GM18909 (cell line): ENCODE results near the gene IMPA2.
"Not testable (repeated sequence)": the region's sequence is repeated elsewhere in the genome, so short reads cannot be mapped to it uniquely, and the experiment has no call there.

ENCODE experiments used
- ATAC-seq: cut with Tn5 transposase; IDR thresholded peaks from one replicate; pipeline ENCODE4 v1.9.1; 2021; ENCODE audit warnings: mild to moderate bottlenecking; ENCODE audit not compliant: unreplicated experiment, poor library complexity

IMPA2 gene

GRCh38 chr18:11960743-11961380, 20.4 kb upstream of the IMPA2 start:
- no peak for ATAC-seq

DNA sequence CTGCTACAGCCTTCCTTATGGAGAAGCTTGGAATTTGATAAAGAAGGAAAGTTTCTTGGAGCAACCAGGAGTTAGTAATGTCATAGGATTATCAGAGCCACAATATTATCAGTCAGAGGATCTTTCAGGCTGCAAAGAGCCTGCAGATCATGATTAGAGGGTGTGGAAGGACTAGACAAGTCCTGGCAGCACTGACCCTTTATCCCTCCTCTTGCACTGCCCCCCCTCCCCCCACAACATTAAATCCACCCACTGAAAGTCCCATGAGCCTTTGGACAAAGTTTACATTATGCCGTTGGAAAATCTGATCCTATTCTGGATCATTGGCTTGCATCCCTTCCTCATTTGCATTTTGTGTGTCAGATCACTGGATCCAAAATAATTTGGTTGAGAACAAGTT, 18.7 kb upstream of the IMPA2 start:
- ATAC-seq, result no peak

- ATAC-seq, result no peak
Measured at GRCh38 chr18:11963991-11964484, 17.3 kb upstream of the IMPA2 start.

DNA sequence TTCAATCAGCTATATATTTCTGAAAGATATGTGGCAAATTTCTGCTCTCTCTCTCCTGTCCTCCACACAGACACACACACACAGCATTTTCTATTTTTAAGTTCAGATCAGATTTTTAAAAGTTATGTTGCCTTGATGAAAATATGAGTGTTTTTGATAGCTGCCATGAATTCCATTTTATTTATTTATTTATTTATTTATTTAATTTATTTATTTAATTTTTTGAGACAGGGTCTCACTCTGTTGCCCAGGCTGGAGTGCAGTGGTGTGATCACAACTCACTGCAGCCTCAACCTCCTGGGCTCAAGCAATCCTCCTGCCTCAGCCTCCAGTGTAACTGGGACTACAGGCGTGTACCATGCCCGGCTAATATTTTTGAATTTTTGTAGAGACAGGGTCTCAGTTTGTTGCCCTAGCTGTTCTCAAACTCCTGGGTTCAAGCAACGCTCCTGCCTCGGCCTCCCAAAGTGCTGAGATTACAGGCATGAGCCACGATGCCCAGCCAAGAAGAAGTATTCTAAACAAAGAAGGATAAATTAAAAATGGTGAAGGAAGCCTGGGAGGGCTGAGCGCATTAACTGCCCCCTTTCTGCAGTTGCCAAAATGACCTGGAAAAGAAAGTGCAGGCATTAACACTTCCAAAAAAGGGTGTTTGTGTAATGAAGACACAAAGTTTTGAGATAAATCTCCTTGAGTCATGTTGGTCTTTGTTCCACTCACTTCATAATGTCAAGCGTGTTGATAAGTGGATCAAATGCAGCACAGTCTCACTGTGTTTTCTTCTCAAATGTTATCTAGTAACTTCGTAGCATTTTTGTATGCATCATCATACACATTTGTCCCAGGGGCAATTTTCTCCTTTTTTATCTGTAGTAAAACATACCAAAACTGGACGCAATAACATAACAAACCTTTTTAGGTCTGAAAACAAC, 11.1 kb upstream of the IMPA2 start:
- no peak for ATAC-seq

- not testable (repeated sequence) for ATAC-seq
Measured at GRCh38 chr18:11970836-11971226, 10.5 kb upstream of the IMPA2 start.

DNA sequence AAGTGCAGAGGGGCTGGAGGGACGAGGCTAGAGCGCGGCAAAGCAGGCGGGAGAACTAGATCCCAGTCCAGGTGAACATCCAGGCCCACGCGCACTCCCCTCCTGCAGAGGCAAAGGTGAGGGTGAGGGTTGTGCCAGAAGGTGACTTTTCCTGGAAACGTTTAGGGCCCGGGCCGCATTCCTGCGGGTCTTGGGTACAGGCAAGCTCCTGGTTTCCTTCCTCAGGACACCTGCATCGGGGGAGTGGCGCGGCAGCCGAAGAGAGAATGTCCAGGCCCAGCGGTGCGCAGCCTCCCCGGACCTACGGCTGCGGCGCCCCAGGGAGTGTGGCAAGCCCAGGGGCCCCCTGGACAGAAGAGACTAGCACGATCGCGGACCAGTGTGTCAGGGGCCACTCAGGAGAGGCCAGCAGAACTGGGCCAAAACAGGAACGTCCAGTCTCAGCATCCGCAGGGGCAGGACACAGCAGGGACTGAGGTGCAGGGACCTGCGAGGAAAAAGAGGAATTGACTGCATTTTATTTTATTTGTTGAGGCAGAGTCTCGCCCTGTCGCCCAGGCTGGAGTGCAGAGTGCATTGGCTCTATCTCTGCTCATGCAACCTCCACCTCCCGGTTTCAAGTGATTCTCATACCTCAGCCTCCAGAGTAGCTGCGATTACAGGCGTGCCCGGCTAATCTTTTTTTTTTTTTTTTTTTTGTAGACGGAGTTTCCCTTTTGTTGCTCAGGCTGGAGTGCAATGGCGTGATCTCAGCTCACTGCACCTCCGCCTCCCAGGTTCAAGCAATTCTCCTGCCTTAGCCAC, 8.7 kb upstream of the IMPA2 start:
- ATAC-seq, result no peak

GRCh38 chr18:11974741-11975325, 6.5 kb upstream of the IMPA2 start:
- no peak for ATAC-seq

DNA sequence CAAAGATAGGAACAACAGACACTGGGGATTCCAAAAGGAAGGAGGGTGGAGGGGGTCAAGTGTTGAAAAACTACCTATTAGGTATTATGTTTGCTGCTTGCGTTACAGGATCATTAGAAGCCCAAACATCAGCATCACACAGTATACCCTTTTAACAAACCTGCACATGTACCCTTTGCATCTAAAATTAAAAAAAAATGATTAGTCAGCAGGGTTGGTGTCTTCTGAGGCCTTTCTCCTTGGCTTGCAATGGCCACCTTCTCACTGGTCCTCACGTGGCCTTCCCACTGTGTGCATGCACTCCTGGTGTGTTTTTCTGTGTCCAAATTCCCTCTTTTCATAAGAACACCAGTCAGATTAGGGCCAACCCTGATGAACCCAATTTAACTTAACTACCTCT, 5.6 kb upstream of the IMPA2 start:
- no peak for ATAC-seq

GRCh38 chr18:11976315-11977152, 4.8 kb upstream of the IMPA2 start:
- ATAC-seq, result no peak

- ATAC-seq, result no peak
Measured at GRCh38 chr18:11977153-11977466, 4.2 kb upstream of the IMPA2 start.

GRCh38 chr18:11978956-11979355, 2.4 kb upstream of the IMPA2 start:
- ATAC-seq, result no peak

DNA sequence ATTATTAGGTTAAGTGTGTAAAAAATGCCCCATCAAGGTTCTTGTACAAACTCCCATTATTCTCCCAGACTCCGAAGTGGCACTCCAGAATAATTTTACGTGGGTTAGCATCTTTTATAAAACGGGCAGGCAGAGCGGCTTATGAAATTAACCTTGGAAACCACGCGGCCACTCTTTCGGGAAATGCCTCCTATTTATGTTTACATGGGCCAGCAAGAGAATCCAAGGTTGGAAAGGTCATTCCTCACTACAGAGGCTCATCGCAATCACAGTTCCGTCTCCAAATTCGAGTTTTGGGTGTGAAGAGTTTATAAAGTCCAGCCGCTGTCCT, 1.2 kb upstream of the IMPA2 start:
- ATAC-seq, result no peak

DNA sequence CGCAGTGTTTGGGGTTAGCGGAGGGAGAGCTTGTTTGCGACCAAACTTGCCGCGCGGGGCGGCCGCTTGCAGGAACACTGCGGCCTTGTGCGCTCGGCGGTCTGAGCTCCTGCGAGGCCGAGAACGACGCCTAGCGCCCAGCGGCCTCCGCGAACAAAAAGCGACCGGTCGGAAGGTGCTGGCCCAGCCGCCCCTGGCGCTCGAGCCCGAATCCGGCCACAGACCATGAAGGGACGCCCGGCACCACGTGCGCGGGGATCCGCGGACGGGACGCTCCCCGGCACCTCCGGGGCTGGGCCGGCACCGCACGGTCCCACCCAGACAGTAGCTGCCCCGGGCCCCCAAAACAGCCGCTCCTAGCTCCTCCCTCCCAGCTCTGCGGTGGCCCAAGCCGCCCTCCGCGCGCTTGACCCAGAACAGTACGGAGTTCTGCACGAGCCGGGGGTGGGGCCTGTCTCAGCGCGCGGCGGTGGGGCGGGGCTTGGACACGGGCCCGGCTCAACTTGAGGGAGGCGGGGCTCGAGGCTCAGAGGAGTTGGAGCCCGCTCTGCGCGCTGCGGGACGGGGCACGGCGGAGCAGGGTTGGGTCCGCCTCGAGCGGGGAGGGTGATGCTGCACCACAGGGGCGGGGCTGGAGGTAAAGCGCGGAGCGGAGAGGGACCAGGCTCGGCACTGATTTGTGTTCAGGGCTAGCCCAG, 664 bp upstream of the IMPA2 start:
- ATAC-seq, result peak; percentile 93

DNA sequence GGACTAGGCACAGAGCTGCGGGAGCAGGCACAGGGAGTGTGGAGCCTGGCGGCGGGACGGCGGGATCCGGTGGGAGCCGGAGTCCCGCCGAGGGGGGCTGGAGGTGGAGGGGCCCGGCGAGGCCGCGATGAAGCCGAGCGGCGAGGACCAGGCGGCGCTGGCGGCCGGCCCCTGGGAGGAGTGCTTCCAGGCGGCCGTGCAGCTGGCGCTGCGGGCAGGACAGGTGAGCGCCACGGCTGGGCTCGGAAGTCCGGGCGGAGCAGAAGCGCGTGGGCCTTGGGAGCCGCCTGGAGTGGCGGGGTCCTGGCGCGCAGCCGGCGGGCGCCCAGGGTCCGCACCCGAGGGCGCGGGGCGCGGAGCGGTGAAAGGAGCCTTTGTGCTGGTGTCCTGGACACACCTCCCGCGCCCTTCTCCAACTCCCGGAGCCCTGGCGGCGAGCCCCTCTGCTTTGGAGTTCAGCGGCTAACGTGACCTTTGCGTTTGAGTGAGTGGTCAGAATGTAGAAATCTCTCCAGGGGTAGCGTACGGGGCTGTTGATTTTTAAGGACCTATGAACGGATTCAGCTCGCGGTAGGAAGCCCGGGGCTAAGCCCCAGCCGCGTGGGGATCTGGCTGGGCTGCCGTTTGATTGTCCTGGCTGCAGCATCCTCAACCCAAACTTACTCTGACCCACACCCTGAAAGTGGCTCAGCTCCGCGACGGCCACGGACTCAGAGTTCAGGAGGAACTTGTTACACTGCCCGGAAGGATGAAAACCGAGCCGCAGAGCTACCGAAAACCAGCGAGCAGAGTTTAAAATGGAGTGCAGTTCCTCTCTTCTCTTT, 448 bp downstream of the IMPA2 start:
- ATAC-seq, result peak; percentile 28

DNA sequence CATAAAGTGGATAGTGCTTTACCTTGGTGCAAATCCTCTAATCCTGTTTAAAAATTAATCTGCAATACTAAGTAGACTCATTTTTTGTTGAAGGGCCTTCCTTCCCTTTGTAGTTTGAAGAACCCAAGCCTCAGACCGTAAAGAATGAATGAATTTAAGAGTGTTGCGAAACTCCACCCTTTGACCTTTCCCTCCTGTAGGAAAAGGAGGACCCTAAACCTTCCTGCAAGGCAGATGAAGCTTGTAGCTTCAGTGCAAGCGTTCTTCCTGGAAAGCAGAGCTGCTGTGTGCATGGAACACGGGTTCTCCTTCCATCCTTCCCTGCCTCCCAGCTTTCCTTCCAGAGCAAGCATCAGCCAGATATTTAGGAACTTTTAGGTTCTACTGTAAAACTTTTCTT, 1.7 kb downstream of the IMPA2 start:
- ATAC-seq, result no peak

GRCh38 chr18:11983592-11983991, 2.3 kb downstream of the IMPA2 start:
- ATAC-seq, result no peak

- ATAC-seq, result no peak
Measured at GRCh38 chr18:11984091-11984490, 2.8 kb downstream of the IMPA2 start.

- ATAC-seq, result no peak
Measured at GRCh38 chr18:11985586-11985985, 4.3 kb downstream of the IMPA2 start.
